ENCODE data around the gene MMP3.

The MMP3 gene

DNA sequence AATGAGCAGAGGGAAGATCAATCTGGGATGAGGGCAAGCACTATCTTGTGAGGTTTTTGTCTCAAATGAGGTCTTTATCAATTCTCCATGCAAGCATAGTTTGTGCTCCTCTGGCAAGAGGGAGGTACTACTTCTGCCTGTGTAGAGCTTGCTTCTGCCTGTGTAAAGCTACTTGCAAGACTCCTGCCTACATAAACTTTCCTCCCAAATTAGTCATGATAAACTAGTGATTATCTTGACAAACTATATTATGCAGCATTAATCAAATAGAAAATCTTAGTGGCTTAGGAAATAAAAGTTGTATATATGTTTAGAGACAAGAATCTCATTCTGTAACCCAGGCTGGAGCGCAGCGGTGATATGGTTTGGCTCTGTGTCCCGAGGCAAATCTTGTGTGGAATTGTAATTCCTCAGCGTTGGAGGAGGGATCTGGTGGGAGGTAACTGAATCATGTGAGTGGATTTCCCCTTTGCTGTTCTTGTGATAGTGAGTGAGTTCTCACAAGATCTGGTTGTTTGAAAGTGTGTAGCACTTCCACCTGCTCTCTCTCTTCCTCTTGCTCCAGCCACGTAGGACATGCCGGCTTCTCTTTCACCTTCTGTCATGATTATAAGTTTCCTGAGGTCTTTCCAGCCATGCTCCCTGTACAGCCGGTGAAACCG lies 54.9 kb downstream of the MMP3 start:
- no peak for DNase-seq

Measured in SW 1271 (cell line).